K562 (cell line): ENCODE results near the gene IFT172.

ENCODE experiments used
- MXI1 ChIP-seq: IDR thresholded peaks from 2 replicates; pipeline ENCODE4 v1.6.1; 2011; ENCODE audit warnings: low read depth, mild to moderate bottlenecking, improper control_type of control experiment, low read length
- NCOR1 ChIP-seq: fragments of 450-650 bp; IDR thresholded peaks from 2 replicates; pipeline ENCODE4 v1.6.1; 2016; ENCODE audit warnings: mild to moderate bottlenecking, moderate library complexity
- ZNF431 ChIP-seq: sonication (generic); formaldehyde crosslinking; IDR thresholded peaks from 2 replicates; pipeline ENCODE4 v1.8.0; 2022; ENCODE audit warnings: mild to moderate bottlenecking, missing genetic modification reagents
- TF ChIP-seq, protein P1 (sequence below), 3 experiments: IDR thresholded peaks in 2 of 3; conservative IDR thresholded peaks in 1 of 3; 2 replicates each; pipeline ENCODE4 v1.5.1; 2011 to 2012; ENCODE audit warnings: low read length in 3 of 3, mild to moderate bottlenecking in 3 of 3, control low read depth in 2 of 3, improper control_type of control experiment in 1 of 3, inconsistent platforms in 1 of 3, low read depth in 1 of 3, mixed read lengths in 1 of 3, moderate library complexity in 1 of 3; ENCODE audit not compliant: insufficient read depth in 2 of 3

- TF ChIP-seq NCOR1 (no peak), MXI1 (no peak), ZNF431 (CRISPR knock-in tag) (no peak)
- TF ChIP-seq, protein P1, sequence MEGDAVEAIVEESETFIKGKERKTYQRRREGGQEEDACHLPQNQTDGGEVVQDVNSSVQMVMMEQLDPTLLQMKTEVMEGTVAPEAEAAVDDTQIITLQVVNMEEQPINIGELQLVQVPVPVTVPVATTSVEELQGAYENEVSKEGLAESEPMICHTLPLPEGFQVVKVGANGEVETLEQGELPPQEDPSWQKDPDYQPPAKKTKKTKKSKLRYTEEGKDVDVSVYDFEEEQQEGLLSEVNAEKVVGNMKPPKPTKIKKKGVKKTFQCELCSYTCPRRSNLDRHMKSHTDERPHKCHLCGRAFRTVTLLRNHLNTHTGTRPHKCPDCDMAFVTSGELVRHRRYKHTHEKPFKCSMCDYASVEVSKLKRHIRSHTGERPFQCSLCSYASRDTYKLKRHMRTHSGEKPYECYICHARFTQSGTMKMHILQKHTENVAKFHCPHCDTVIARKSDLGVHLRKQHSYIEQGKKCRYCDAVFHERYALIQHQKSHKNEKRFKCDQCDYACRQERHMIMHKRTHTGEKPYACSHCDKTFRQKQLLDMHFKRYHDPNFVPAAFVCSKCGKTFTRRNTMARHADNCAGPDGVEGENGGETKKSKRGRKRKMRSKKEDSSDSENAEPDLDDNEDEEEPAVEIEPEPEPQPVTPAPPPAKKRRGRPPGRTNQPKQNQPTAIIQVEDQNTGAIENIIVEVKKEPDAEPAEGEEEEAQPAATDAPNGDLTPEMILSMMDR (IDR thresholded peaks at IDR 0.05 in 2 of 3, conservative IDR thresholded peaks at IDR 0.05 in 1 of 3; ENCODE audit: insufficient read depth in 2 of 3, low read depth in 1 of 3, low read length in 3 of 3), result no peak
These were observed 6.4 kb upstream of the IFT172 start for GRCh38 chr2:27495840-27496356.
